HT-29 (cell line): ENCODE results near the gene NTS. TPM values are rescaled to one million over a fixed set of nuclear protein-coding genes. Genes with fewer than 3 reads are reported as not detected.

Source experiments
- DNase-seq: peaks from one replicate; pipeline ENCODE4 v3.0.0-alpha.2; 2015; ENCODE audit warnings: low spot score
- total RNA-seq: library from RNA; depleted of rRNA; stranded (reverse); fragments of >200 nt; shearing (Covaris generic); gene quantifications from 2 replicates; pipeline ENCODE4 v1.2.3, GENCODE V29; 2014; rRNA removed

NTS gene
- total RNA-seq, 1 experiment from 2014 or later: not detected

GRCh38 chr12:85920324-85920947 is 46.3 kb downstream of the NTS start:
- DNase-seq: peak; percentile 58

DNA sequence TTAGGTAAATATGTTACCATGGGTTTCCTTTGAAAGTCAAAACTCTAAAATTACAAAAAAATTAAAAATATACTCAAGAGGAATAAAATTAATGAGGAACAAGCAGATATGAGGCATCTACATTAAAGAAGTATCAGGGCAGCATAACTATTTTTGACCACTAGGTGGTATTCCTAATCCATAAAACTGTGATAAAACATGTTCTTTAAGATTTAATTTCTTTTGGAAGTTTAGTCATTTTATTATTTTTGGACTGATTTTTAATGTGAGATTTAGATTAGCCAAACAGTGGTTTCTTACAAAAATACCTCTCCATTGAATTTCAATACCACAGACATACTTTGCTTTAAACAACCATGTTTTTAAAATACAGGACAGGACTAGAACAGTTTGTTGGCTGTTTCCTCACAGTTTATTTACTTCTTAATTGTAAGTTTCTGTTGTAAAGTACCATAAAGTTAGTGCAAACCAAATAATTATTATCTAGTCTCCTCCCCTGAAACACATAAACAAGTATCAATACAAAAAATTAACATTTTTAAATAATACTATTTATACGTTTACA is 49.8 kb downstream of the NTS start:
- DNase-seq: peak; percentile 43

DNA sequence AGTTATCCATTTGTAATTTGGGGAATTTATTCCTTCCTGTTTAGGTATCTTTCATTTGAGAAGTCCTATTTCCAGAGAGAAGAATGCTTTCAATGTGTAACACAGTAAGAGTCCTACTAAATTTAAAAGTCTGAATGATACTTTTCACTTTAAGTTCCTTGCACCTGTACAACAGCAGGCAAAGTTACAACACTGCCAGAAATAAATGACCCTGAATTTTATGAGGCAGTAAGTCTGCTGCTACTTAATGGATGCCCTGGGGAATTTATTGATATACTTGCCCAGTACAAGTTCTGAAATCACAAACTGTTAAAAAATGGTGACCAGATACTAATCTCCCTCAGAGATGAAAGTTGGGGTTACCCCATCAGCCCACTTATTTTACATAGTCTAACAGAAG is 53.1 kb downstream of the NTS start:
- no peak for DNase-seq

Other genes starting within 250 kb of the NTS start
- 0.05 and 0.13 TPM in 2 replicates for gene RASSF9, start 37.9 kb upstream of the NTS start, total RNA-seq